Sigmoid colon (tissue), 4 donors: ENCODE measurements around the gene CCDC148.

ENCODE experiments used
- EP300 ChIP-seq, 4 donors: sonication (generic); formaldehyde crosslinking; IDR thresholded peaks; one replicate each; pipeline ENCODE4 v1.6.1; 2017; ENCODE audit warnings: antibody characterized with exemption in 4 of 4
- POLR2A ChIP-seq, 2 donors: fragments of 450-650 bp; IDR thresholded peaks; one replicate each; pipeline ENCODE4 v1.6.1; 2016; ENCODE audit warnings: antibody characterized with exemption in 2 of 2, mild to moderate bottlenecking in 2 of 2, moderate library complexity in 2 of 2
- POLR2AphosphoS5 ChIP-seq, 4 donors: sonication (generic); formaldehyde crosslinking; IDR thresholded peaks; one replicate each; pipeline ENCODE4 v1.6.1; 2017; ENCODE audit warnings: antibody characterized with exemption in 4 of 4
- TF ChIP-seq, protein P1 (sequence below), 4 experiments: fragments of 450-650 bp in 3 of 4; fragments of 200-600 bp in 1 of 4; IDR thresholded peaks; one replicate each; pipeline ENCODE4 v1.5.1; 2016 to 2019; ENCODE audit warnings: antibody characterized with exemption in 4 of 4, mild to moderate bottlenecking in 3 of 4, moderate library complexity in 2 of 4

DNA sequence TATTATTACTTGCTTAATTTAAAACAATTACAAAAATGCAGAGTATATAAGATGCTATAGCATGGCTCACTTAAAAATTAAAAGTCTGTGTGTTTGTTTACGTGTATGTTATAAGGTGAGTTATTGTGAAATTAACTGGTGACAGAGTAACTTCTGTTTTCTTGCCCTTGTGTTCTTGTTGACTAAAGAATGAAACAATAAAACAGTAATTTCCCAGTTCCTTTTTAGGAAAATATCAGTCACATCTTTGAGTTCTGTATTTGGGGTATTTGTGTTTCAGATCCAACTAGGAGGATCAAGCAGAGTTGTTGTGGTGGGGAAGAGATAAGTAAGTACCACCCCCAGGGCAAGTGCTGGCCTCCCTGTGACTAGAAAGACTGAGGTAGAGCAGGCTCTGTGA lies 143.6 kb downstream of the CCDC148 start:
- TF ChIP-seq, protein P1, sequence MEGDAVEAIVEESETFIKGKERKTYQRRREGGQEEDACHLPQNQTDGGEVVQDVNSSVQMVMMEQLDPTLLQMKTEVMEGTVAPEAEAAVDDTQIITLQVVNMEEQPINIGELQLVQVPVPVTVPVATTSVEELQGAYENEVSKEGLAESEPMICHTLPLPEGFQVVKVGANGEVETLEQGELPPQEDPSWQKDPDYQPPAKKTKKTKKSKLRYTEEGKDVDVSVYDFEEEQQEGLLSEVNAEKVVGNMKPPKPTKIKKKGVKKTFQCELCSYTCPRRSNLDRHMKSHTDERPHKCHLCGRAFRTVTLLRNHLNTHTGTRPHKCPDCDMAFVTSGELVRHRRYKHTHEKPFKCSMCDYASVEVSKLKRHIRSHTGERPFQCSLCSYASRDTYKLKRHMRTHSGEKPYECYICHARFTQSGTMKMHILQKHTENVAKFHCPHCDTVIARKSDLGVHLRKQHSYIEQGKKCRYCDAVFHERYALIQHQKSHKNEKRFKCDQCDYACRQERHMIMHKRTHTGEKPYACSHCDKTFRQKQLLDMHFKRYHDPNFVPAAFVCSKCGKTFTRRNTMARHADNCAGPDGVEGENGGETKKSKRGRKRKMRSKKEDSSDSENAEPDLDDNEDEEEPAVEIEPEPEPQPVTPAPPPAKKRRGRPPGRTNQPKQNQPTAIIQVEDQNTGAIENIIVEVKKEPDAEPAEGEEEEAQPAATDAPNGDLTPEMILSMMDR (IDR thresholded peaks at IDR 0.05) = no peak
- no peak for TF ChIP-seq POLR2A (IDR thresholded peaks at IDR 0.05)
- TF ChIP-seq POLR2AphosphoS5 (IDR thresholded peaks at IDR 0.05) = no peak
- TF ChIP-seq EP300 (IDR thresholded peaks at IDR 0.05) = no peak
